ENCODE results near the gene MLH3.

GRCh38 chr14:75090353-75090752, 39.1 kb upstream of the MLH3 start:
- TF ChIP-seq CTCF (IDR thresholded peaks at IDR 0.05) (no peak), POLR2A (IDR thresholded peaks at IDR 0.05) (no peak)

All from body of pancreas (tissue), 4 donors.